Keratinocyte (primary cell): ENCODE measurements around the gene CXorf66.

Source experiments
- CTCF ChIP-seq, 3 experiments: IDR thresholded peaks in 1 of 3; conservative IDR thresholded peaks in 1 of 3; optimal IDR thresholded peaks in 1 of 3; 2 replicates in 2 of 3; 3 replicates in 1 of 3; pipeline versions ENCODE3 to v1.5.1; 2011; ENCODE audit warnings: low read length in 3 of 3, mild to moderate bottlenecking in 3 of 3, moderate library complexity in 2 of 3, control low read depth in 1 of 3, inconsistent platforms in 1 of 3; ENCODE audit not compliant: insufficient read depth in 2 of 3; ENCODE audit errors: extremely low read depth in 1 of 3
- EZH2 ChIP-seq: IDR thresholded peaks from one replicate; pipeline ENCODE4 v1.6.1; 2012; ENCODE audit warnings: inconsistent platforms, mild to moderate bottlenecking, low read length, moderate library complexity

- no peak for TF ChIP-seq CTCF (optimal IDR thresholded peaks at IDR 0.05 in 1 of 3, IDR thresholded peaks at IDR 0.05 in 1 of 3, conservative IDR thresholded peaks at IDR 0.05 in 1 of 3; ENCODE audit: extremely low read depth in 1 of 3, insufficient read depth in 2 of 3, low read length in 3 of 3)
- TF ChIP-seq EZH2 = no peak
These were observed 2.4 kb upstream of the CXorf66 start for GRCh38 chrX:139967750-139968149.
